Progenitor cell of endocrine pancreas (in vitro differentiated cells): ENCODE results near the gene ZNF688. TPM values are rescaled to one million over a fixed set of nuclear protein-coding genes. Genes with fewer than 3 reads are reported as not detected.

ENCODE experiments used
- DNase-seq: peaks from one replicate; pipeline ENCODE4 v3.0.0; 2021; ENCODE audit warnings: low spot score; ENCODE audit not compliant: unreplicated experiment
- H3K27ac Mint-ChIP-seq: 2 replicates; pipeline ENCODE4 v1.8.0; 2021; ENCODE audit warnings: mild to moderate bottlenecking, moderate library complexity, mixed read lengths
- H3K27me3 Mint-ChIP-seq: 2 replicates; pipeline ENCODE4 v1.8.0; 2021; ENCODE audit warnings: mixed read lengths
- H3K36me3 Mint-ChIP-seq: 2 replicates; pipeline ENCODE4 v1.8.0; 2022; ENCODE audit warnings: mixed read lengths; ENCODE audit not compliant: insufficient read depth
- H3K4me1 Mint-ChIP-seq: 2 replicates; pipeline ENCODE4 v1.8.0; 2021; ENCODE audit warnings: low read depth, mixed read lengths
- H3K4me3 Mint-ChIP-seq: 2 replicates; pipeline ENCODE4 v1.8.0; 2021; ENCODE audit warnings: low read depth, mild to moderate bottlenecking, moderate library complexity, mixed read lengths
- H3K9me3 Mint-ChIP-seq: 2 replicates; pipeline ENCODE4 v1.8.0; 2021; ENCODE audit warnings: low read depth, mixed read lengths
- total RNA-seq: library from RNA; stranded (reverse); gene quantifications from 2 replicates; pipeline ENCODE4 v1.2.1, GENCODE V29; 2021
- TF ChIP-seq, protein P1 (sequence below): fragments of 200-600 bp; sonication (generic); IDR thresholded peaks from one replicate; pipeline ENCODE4 v1.5.0; 2021; ENCODE audit warnings: antibody characterized with exemption, mild to moderate bottlenecking; ENCODE audit not compliant: unreplicated experiment

The ZNF688 gene
- total RNA-seq, 1 donor from 2014 or later: 20.0 TPM

DNA sequence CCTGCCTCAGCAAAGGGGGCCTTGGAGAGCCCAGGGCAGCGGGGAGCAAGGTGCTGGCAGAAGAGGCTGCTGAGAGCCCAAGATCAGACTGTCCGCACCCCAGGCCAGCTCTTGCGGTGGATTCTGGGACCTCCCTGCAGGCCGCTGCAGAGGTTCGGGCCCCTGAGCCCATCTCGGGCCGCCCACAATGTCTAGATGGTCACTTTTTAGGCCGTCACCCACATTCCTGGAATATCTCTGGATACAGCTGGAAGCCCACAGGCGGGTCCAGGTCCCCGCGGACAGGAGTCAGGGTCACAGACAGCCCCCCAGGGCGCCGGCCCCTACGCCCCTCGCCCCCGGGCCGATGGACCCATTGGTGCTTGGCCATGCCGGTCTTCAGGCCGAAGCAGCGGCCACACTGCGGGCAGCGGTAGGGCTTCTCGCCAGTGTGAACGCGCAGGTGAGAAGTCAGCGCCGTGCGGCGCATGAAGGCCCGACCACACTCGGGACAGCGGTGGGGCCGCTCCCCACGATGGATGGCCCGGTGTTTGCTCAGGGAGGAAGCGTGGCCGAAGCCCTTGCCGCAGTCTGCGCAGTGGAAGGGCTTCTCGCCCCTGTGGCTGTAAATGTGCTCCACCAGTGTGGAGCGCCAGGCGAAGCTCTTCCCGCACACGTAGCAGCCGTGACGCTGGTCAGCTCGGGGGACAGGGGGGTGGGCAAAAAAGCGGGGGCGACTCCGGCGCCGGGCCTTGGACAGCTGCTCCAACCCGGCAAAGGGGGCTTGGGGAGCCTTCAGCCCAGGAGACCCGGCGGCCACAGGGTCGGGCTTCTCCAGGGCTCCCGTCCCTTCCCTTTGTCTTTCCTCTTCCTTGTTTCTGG, 39.0 kb downstream of the ZNF688 start:
- Mint-ChIP-seq H3K27ac (peak overlapping the region; percentile 98), H3K4me3 (peak overlapping the region; percentile 75), H3K9me3 (peaks cover 6% of the 10 kb centered on the region), H3K27me3 (no peaks in the 10 kb centered on the region), H3K36me3 (peaks cover 30% of the 10 kb centered on the region), H3K4me1 (peaks cover 34% of the 10 kb centered on the region)
- no peak for DNase-seq
- TF ChIP-seq, protein P1, sequence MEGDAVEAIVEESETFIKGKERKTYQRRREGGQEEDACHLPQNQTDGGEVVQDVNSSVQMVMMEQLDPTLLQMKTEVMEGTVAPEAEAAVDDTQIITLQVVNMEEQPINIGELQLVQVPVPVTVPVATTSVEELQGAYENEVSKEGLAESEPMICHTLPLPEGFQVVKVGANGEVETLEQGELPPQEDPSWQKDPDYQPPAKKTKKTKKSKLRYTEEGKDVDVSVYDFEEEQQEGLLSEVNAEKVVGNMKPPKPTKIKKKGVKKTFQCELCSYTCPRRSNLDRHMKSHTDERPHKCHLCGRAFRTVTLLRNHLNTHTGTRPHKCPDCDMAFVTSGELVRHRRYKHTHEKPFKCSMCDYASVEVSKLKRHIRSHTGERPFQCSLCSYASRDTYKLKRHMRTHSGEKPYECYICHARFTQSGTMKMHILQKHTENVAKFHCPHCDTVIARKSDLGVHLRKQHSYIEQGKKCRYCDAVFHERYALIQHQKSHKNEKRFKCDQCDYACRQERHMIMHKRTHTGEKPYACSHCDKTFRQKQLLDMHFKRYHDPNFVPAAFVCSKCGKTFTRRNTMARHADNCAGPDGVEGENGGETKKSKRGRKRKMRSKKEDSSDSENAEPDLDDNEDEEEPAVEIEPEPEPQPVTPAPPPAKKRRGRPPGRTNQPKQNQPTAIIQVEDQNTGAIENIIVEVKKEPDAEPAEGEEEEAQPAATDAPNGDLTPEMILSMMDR: no peak

DNA sequence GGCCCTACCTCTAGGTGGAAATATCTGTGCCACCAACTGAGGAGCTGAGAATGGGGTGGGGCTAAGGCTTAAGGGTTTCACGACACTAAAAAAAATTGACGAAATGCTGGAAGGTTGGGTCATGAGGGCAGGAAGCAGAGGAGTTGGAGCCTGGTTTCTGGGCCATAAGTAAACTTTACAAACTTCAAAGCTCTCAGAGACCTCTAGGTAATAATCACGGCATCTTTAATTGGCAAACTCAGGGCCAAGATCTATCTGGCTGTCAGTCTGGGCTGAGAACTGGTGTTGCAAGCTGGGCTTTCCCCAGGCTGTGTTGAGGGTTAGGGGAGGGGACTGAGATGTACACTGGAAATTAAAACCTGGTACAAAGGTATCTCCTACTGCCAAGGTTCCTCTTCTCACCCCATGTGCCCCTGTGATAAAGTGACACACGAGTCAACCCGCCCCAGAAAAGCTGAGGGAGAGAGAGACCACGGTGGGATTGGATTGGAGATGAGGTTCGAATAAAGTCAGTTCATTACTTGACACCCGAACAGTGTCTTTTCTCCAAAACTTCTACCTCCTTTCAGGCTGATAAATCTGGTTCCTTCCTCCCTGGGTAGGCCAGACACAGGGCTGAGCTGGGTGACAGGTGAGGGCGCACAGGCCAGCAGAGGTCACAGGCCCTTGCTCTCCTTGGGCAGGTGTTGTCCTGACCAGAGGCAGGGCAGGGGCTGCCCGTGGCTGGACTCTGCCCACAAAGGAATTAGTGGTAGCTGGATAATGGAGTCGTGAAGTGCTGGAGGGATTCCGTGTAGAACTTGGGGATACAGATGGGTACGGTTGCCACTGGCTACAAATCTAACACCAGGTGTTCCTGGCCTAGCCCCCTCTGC, 41.1 kb downstream of the ZNF688 start:
- Mint-ChIP-seq H3K9me3 (no peaks in the 10 kb centered on the region), H3K4me3 (peak overlapping the region; percentile 26), H3K4me1 (peaks cover 34% of the 10 kb centered on the region), H3K27me3 (no peaks in the 10 kb centered on the region), H3K36me3 (peaks cover 15% of the 10 kb centered on the region), H3K27ac (peak overlapping the region; percentile 64)
- TF ChIP-seq, protein P1: no peak
- no peak for DNase-seq

DNA sequence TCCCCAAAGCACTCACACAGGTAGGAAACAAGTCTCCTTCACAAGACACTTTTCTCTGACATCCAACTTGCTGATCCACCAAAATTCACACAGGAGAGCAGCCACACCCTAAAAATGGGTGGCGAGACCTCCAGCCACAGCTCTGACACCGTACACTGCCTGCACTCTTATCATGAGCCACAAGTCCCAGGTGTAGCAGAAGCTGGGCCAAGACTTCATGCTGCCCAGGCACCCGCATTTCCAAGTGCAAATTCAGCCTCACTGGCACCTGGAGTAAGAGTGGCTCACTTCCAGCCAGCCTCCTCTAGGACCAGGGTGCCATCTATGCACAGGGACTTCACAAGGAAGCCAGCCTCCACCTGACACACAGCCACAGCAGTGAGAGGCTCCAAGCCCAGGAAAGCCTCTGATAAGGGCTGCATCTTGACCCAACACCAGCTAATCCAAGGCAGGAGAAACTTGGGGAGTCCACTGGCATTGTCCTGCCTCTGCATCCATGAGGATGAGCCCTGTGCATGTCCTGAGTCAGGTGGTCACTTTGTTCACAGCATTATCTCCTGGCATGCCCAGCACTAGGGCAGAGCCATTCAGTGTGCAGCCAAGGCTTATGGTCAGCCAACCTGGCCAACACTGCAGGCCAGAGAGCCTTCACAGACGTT, 42.6 kb downstream of the ZNF688 start:
- Mint-ChIP-seq H3K36me3 (peaks cover 12% of the 10 kb centered on the region), H3K27me3 (no peaks in the 10 kb centered on the region), H3K9me3 (no peaks in the 10 kb centered on the region), H3K4me1 (peaks cover 30% of the 10 kb centered on the region), H3K4me3 (no peak overlapping the region), H3K27ac (peak overlapping the region; percentile 88)
- no peak for DNase-seq
- TF ChIP-seq, protein P1: no peak

DNA sequence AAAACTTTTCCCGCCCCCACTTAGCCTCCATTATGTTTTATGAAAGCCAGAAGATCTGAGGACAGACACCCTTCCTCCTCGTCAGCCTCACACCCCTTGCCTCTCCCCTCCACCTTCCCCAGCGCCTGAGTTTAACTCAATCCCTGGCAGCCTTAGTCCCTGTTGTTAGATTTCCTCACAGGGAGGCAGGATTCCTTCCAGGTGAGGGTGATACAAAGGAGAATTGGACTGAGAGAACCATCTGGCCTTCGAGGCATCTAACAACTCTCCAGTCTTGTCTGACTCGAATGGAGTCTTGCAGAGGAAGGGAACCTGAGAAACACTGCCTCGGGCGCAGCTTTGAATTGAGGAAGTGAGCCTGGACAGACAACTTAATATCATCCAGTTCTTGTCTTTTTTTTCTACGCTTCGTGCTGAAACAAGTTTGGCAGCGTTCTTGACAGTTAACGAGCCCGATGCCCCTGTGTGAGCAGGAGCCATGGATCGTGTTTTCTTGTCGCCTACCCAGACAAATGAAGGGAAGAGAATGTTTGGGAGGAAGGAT, 43.8 kb downstream of the ZNF688 start:
- Mint-ChIP-seq H3K4me1 (peaks cover 25% of the 10 kb centered on the region), H3K27ac (peak overlapping the region; percentile 96), H3K9me3 (no peaks in the 10 kb centered on the region), H3K27me3 (no peaks in the 10 kb centered on the region), H3K4me3 (peak overlapping the region; percentile 75), H3K36me3 (peaks cover 10% of the 10 kb centered on the region)
- TF ChIP-seq, protein P1: no peak
- no peak for DNase-seq
